Stimulated activated effector memory CD8-positive, alpha-beta T cell treated with anti-CD3 and anti-CD28 coated beads, Interleukin-12 subunit alpha, Interleukin-12 subunit beta, amount 100 ng/mL, for 72 hours (primary cell): ENCODE measurements around the gene H6PD.

Source experiments
- ATAC-seq: fragments of 150-1000 bp; cut with Tn5 transposase; 2 replicates; pipeline ENCODE4 v1.10.0; 2021
- DNase-seq, 2 donors: peaks; one replicate each; pipeline ENCODE4 v3.0.0; 2021 to 2022; ENCODE audit warnings: low spot score in 2 of 2
- H3K27ac Mint-ChIP-seq: one replicate; pipeline ENCODE4 v1.8.0; 2022; ENCODE audit warnings: mild to moderate bottlenecking, mixed read lengths
- H3K36me3 Mint-ChIP-seq: one replicate; pipeline ENCODE4 v1.8.0; 2022; ENCODE audit warnings: mild to moderate bottlenecking, mixed read lengths
- H3K4me1 Mint-ChIP-seq: one replicate; pipeline ENCODE4 v1.8.0; 2022; ENCODE audit warnings: mixed read lengths
- H3K4me3 Mint-ChIP-seq: one replicate; pipeline ENCODE4 v1.8.0; 2022; ENCODE audit warnings: mild to moderate bottlenecking, mixed read lengths
- H3K9me3 Mint-ChIP-seq: one replicate; pipeline ENCODE4 v1.8.0; 2022; ENCODE audit warnings: mixed read lengths

Gene H6PD

GRCh38 chr1:9253453-9254105, 19.0 kb downstream of the H6PD start:
- Mint-ChIP-seq H3K9me3 (no peaks in the 10 kb centered on the region), H3K27ac (peak overlapping the region; percentile 74), H3K36me3 (no peaks in the 10 kb centered on the region), H3K4me1 (peaks cover 11% of the 10 kb centered on the region), H3K4me3 (no peak overlapping the region)
- DNase-seq (no peak), ATAC-seq (no peak)

- H3K4me3 Mint-ChIP-seq, result no peak overlapping the region
- ATAC-seq (no peak), DNase-seq (no peak)
- H3K27ac Mint-ChIP-seq, result no peak overlapping the region
- no peaks in the 10 kb centered on the region for H3K36me3 Mint-ChIP-seq
- no peaks in the 10 kb centered on the region for H3K9me3 Mint-ChIP-seq
- peaks cover 36% of the 10 kb centered on the region for H3K4me1 Mint-ChIP-seq
These were observed 21.8 kb downstream of the H6PD start for GRCh38 chr1:9256332-9256731.

GRCh38 chr1:9257851-9258250, 23.3 kb downstream of the H6PD start:
- ATAC-seq, result no peak
- Mint-ChIP-seq H3K4me3 (no peak overlapping the region), H3K9me3 (no peaks in the 10 kb centered on the region), H3K4me1 (peaks cover 36% of the 10 kb centered on the region), H3K36me3 (no peaks in the 10 kb centered on the region), H3K27ac (no peak overlapping the region)
- no peak for DNase-seq

- DNase-seq, result no peak
- Mint-ChIP-seq H3K4me1 (peaks cover 36% of the 10 kb centered on the region), H3K9me3 (no peaks in the 10 kb centered on the region), H3K4me3 (no peak overlapping the region), H3K36me3 (no peaks in the 10 kb centered on the region), H3K27ac (no peak overlapping the region)
- ATAC-seq, result no peak
These were observed 24.1 kb downstream of the H6PD start for GRCh38 chr1:9258629-9259028.

GRCh38 chr1:9260059-9260766, 25.6 kb downstream of the H6PD start:
- H3K27ac Mint-ChIP-seq, result no peak overlapping the region
- no peaks in the 10 kb centered on the region for H3K9me3 Mint-ChIP-seq
- no peak overlapping the region for H3K4me3 Mint-ChIP-seq
- DNase-seq, result no peak
- no peaks in the 10 kb centered on the region for H3K36me3 Mint-ChIP-seq
- ATAC-seq, result no peak
- peaks cover 29% of the 10 kb centered on the region for H3K4me1 Mint-ChIP-seq

GRCh38 chr1:9261496-9261895, 26.9 kb downstream of the H6PD start:
- no peaks in the 10 kb centered on the region for H3K36me3 Mint-ChIP-seq
- no peak overlapping the region for H3K4me3 Mint-ChIP-seq
- DNase-seq (no peak), ATAC-seq (no peak)
- peak overlapping the region; percentile 24 for H3K27ac Mint-ChIP-seq
- H3K4me1 Mint-ChIP-seq, result peaks cover 29% of the 10 kb centered on the region
- H3K9me3 Mint-ChIP-seq, result no peaks in the 10 kb centered on the region

GRCh38 chr1:9262096-9262986, 27.8 kb downstream of the H6PD start:
- Mint-ChIP-seq H3K4me3 (no peak overlapping the region), H3K9me3 (no peaks in the 10 kb centered on the region), H3K27ac (peak overlapping the region; percentile 24), H3K4me1 (peaks cover 35% of the 10 kb centered on the region), H3K36me3 (peaks cover 3% of the 10 kb centered on the region)
- ATAC-seq (no peak), DNase-seq (no peak)

GRCh38 chr1:9263276-9263855, 28.8 kb downstream of the H6PD start:
- ATAC-seq (no peak), DNase-seq (no peak)
- Mint-ChIP-seq H3K4me1 (peaks cover 34% of the 10 kb centered on the region), H3K9me3 (no peaks in the 10 kb centered on the region), H3K36me3 (peaks cover 4% of the 10 kb centered on the region), H3K27ac (no peak overlapping the region), H3K4me3 (no peak overlapping the region)

GRCh38 chr1:9263984-9264872, 29.7 kb downstream of the H6PD start:
- Mint-ChIP-seq H3K9me3 (no peaks in the 10 kb centered on the region), H3K36me3 (peaks cover 4% of the 10 kb centered on the region), H3K27ac (no peak overlapping the region), H3K4me1 (peaks cover 28% of the 10 kb centered on the region), H3K4me3 (no peak overlapping the region)
- no peak for ATAC-seq
- DNase-seq, result no peak

- peaks cover 4% of the 10 kb centered on the region for H3K36me3 Mint-ChIP-seq
- H3K27ac Mint-ChIP-seq, result no peak overlapping the region
- no peak overlapping the region for H3K4me3 Mint-ChIP-seq
- DNase-seq, result no peak
- H3K9me3 Mint-ChIP-seq, result no peaks in the 10 kb centered on the region
- no peak for ATAC-seq
- peaks cover 20% of the 10 kb centered on the region for H3K4me1 Mint-ChIP-seq
These were observed 30.5 kb downstream of the H6PD start for GRCh38 chr1:9265037-9265436.

- Mint-ChIP-seq H3K4me3 (no peak overlapping the region), H3K9me3 (no peaks in the 10 kb centered on the region), H3K4me1 (peaks cover 11% of the 10 kb centered on the region), H3K36me3 (peaks cover 4% of the 10 kb centered on the region), H3K27ac (no peak overlapping the region)
- ATAC-seq (no peak), DNase-seq (no peak)
These were observed 31.4 kb downstream of the H6PD start for GRCh38 chr1:9265968-9266367.

GRCh38 chr1:9267352-9267686, 32.7 kb downstream of the H6PD start:
- ATAC-seq (peak; percentile 18), DNase-seq (no peak)
- peaks cover 4% of the 10 kb centered on the region for H3K36me3 Mint-ChIP-seq
- no peak overlapping the region for H3K27ac Mint-ChIP-seq
- no peaks in the 10 kb centered on the region for H3K9me3 Mint-ChIP-seq
- peaks cover 8% of the 10 kb centered on the region for H3K4me1 Mint-ChIP-seq
- no peak overlapping the region for H3K4me3 Mint-ChIP-seq

GRCh38 chr1:9267827-9268581, 33.4 kb downstream of the H6PD start:
- Mint-ChIP-seq H3K4me3 (no peak overlapping the region), H3K4me1 (peaks cover 8% of the 10 kb centered on the region), H3K9me3 (no peaks in the 10 kb centered on the region), H3K36me3 (peaks cover 4% of the 10 kb centered on the region), H3K27ac (no peak overlapping the region)
- no peak for DNase-seq
- ATAC-seq, result no peak

- Mint-ChIP-seq H3K27ac (no peak overlapping the region), H3K4me1 (peaks cover 8% of the 10 kb centered on the region), H3K36me3 (peaks cover 4% of the 10 kb centered on the region), H3K4me3 (no peak overlapping the region), H3K9me3 (no peaks in the 10 kb centered on the region)
- DNase-seq (no peak), ATAC-seq (no peak)
These were observed 34.5 kb downstream of the H6PD start for GRCh38 chr1:9269078-9269501.
